ENCODE measurements around the gene EVX1.

DNA sequence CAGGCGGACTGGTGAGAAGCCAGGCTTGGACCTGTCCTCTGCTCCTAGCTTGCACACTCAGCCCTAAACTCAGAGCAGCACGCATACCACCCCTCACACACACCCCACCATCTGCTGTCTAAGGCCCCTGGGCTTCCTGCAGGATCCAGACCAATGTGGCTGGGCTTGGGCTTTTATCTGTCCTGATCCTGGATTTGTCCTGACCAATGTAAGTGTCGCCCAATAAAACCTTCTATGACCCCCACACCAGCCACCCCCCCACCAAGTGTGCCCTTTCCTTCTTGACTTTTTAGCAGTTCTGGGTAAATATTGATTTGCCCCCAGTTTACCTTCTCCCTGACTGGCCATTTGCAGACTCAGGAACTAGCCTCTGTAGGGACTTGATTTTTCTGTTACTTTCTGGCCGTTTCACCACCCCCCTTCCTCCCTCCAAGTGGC is 41.0 kb upstream of the EVX1 start:
- TF ChIP-seq CTCF (conservative IDR thresholded peaks at IDR 0.05 in 1 of 2, IDR thresholded peaks at IDR 0.05 in 1 of 2; ENCODE audit: extremely low read depth in 1 of 2, insufficient read depth in 1 of 2, low read depth in 1 of 2, low read length in 2 of 2) (no peak), EZH2 (IDR thresholded peaks at IDR 0.05; ENCODE audit: borderline replicate concordance, low read length) (no peak)

Data from mammary epithelial cell (primary cell).